ENCODE results near the gene PKMYT1.

The PKMYT1 gene

DNA sequence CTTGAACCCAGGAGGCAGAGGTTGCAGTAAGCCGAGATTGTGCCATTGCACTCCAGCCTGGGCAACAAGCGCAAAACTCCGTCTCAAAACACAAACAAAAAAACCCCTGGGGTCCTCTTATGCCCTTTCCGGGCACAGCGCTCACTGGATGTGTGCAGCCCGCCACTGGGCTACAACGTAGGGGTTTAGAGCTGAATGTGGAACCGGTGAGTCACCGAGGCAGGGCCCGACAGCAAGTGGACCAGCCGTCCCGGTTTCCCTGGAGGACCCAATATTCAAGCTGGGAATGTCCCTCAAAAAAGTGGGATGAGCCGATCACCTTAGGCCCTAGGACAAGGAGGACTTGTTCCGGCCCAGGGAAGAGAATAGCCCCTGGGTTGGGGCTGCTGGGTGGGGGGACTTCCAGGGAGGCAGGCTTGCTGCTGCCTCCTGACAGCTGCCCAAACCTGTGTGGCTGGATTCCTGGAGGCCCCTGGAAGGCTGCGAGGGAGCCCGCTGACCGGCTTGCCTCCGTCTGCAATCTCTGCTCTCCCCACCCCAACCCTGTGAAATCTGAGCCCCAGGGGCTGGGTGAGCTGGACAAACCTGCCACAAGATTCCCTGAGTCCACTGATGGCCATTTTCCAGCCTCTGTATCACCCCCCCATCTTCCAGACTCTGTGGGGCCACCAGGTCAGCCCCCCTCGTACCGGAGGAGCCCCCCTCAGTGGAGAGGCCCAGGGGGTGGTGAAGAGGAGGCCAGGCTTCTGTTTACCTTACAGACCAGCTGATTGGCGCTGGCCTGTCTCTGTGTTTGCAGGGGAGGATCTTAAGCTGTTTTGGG, 29.5 kb upstream of the PKMYT1 start:
- TF ChIP-seq, protein P1, sequence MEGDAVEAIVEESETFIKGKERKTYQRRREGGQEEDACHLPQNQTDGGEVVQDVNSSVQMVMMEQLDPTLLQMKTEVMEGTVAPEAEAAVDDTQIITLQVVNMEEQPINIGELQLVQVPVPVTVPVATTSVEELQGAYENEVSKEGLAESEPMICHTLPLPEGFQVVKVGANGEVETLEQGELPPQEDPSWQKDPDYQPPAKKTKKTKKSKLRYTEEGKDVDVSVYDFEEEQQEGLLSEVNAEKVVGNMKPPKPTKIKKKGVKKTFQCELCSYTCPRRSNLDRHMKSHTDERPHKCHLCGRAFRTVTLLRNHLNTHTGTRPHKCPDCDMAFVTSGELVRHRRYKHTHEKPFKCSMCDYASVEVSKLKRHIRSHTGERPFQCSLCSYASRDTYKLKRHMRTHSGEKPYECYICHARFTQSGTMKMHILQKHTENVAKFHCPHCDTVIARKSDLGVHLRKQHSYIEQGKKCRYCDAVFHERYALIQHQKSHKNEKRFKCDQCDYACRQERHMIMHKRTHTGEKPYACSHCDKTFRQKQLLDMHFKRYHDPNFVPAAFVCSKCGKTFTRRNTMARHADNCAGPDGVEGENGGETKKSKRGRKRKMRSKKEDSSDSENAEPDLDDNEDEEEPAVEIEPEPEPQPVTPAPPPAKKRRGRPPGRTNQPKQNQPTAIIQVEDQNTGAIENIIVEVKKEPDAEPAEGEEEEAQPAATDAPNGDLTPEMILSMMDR (IDR thresholded peaks at IDR 0.05; ENCODE audit: insufficient read depth, low read length, missing control alignments): no peak
- DNase-seq (ENCODE audit: low read depth, low spot score): no peak
- no peak overlapping the region for H3K4me3 ChIP-seq (ENCODE audit: low read depth, low read length)
- ChIA-PET CTCF (interaction anchor here (1.1 to 11.4 kb wide), 2 partner anchors 10 to 21 kb away, joined by 3 to 112 read pairs; no protein-coding TSS in a partner anchor), POLR2A (interaction anchor here (1.4 to 1.6 kb wide), 2 partner anchors 10 to 13 kb away, joined by 7 read pairs; partner anchors contain the start of genes HCFC1R1 and TNFRSF12A)

DNA sequence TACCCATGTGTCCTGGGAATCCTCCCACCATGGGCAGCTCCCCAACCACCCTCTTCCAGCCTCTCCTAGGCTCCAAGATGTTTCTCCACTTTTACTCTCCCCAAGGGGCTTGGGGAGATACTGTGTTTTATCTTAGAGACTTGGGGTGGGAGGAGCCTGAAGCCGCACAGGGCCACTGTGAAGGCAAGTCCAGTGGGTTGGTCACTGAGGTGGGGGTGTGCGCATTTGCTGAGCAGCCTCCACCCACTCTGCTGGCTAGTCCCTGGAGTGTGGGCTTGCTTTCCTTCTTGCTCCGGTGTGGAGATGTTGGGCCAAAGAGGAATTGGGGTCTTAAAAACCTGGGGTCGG, 28.4 kb upstream of the PKMYT1 start:
- ChIA-PET CTCF (interaction anchor here (1.1 to 11.4 kb wide), 2 partner anchors 11 to 22 kb away, joined by 3 to 112 read pairs; partner anchors contain the start of gene TNFRSF12A), POLR2A (interaction anchor here (1.6 kb wide), 1 partner anchor 12 kb away, joined by 6 read pairs; the partner anchor contains the start of gene TNFRSF12A)
- DNase-seq (ENCODE audit: low read depth, low spot score): no peak
- TF ChIP-seq, protein P1 (IDR thresholded peaks at IDR 0.05; ENCODE audit: insufficient read depth, low read length, missing control alignments): no peak
- H3K4me3 ChIP-seq (ENCODE audit: low read depth, low read length): no peak overlapping the region

DNA sequence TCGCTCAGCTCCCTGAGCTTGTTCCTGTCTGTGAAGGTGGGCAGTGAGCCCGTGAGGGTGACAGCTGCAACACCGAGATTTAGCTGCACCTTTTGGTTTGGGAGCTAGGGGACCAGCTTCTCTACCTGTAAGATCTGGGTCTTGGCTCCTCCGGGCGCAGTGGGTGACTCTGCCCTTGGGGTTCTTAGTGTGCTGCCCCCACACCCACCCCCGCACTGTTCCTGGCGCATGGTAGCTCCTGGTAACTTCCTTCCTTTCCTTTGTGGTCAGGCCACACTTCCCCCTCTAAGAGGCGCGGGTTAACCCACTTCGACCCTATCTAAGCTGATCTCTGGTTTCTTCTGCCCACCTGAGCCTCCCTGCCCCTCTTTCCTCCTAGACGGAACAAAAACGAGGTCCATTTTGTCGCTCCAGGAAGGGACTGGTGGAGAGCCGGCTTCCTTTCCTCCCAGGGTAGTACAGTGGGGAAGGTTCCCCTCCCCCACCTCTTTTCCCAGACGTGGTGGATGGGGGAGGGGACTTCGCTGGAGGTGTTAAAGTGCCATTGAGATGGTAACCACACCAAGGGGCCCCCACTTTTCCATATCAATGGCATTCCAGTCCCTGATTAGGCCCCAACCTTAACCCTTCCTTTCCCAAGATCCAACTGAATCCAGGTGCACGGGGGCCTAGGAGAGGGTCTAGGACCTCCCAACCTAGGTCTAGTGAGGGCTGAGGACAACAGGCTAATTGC, 27.9 kb upstream of the PKMYT1 start:
- ChIA-PET CTCF (interaction anchor here (1.1 to 11.4 kb wide), 3 partner anchors 12 to 51 kb away, joined by 3 to 112 read pairs (median 4); partner anchors contain the start of gene TNFRSF12A), POLR2A (interaction anchor here (1.6 kb wide), 1 partner anchor 13 kb away, joined by 6 read pairs; the partner anchor contains the start of gene TNFRSF12A)
- no peak overlapping the region for H3K4me3 ChIP-seq (ENCODE audit: low read depth, low read length)
- TF ChIP-seq, protein P1 (IDR thresholded peaks at IDR 0.05; ENCODE audit: insufficient read depth, low read length, missing control alignments): no peak
- no peak for DNase-seq (ENCODE audit: low read depth, low spot score)

DNA sequence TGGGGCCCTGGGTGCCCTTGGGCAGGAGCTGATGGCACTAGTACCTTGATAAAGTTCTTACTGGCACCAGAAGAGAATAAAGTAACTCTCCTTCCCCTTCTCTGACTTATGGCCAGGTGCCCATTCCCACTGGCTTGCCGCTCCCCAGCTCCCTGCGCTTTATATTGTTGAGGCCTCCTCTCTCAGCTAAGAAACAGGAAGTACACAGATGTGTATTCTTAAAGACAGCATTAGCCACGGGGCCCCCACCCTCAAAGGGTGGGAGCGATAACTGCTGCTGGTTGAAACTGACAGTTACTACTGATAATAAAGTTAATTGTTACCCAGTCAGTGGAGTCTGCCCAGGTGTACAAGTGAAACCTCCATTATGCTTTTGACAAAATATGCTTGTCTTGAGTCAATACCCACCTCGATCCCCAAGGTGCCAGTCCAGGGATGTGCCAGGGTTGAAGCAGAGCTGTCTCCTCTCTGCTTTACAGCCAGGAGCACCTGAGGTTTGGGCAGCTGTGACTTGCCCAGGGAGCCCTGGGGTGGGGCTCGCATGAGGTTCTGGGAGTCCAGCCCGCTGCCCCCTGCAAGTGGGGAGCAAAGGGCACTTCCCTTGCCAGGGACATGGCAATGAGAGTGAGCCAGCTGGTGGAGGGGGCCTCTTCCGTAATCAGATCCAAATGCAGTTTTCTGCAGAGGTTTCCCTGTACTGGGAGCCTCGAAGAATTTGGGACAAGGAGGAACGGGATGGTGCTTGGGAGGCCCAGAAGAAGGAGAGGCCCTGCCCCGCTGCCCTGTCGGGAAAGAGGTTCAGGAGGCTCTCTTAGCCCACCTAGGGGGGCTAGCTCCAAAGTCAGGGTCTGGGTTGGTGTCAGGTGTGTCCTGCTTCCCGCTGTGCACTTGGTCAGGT, 27.1 kb upstream of the PKMYT1 start:
- no peak for DNase-seq (ENCODE audit: low read depth, low spot score)
- ChIA-PET CTCF (interaction anchor here (1.1 to 11.4 kb wide), 3 partner anchors 13 to 51 kb away, joined by 3 to 112 read pairs (median 4); partner anchors contain the start of gene TNFRSF12A), POLR2A (interaction anchor here (1.6 kb wide), 1 partner anchor 13 kb away, joined by 6 read pairs; the partner anchor contains the start of gene TNFRSF12A)
- no peak overlapping the region for H3K4me3 ChIP-seq (ENCODE audit: low read depth, low read length)
- TF ChIP-seq, protein P1 (IDR thresholded peaks at IDR 0.05; ENCODE audit: insufficient read depth, low read length, missing control alignments): no peak

DNA sequence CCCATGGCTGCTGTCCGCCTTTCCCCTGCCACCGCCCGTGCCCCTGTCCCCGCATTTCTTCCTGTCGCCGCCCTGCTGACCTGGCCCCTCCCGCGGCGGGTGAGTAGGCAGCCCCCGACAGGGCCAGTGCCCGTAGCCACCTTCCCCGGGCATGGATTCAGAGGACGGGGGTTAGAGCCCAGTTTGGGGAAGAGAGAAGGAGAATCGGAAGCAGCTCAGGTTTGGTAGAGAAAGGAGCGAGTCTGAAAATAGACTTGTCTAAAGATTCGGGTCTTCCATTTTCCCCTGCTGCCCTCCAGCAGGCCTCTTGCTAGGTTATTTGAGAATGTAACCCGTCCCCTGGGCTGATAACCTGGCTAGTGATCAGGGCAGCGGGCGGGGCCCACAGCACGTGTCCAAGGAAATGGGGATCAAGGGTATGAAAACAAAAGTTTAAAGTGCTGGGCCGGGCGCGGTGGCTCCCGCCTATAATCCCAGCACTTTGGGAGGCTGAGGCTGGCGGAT, 24.6 kb upstream of the PKMYT1 start:
- DNase-seq (ENCODE audit: low read depth, low spot score): no peak
- no peak overlapping the region for H3K4me3 ChIP-seq (ENCODE audit: low read depth, low read length)
- ChIA-PET POLR2A (interaction anchor here (1.6 kb wide), 1 partner anchor 16 kb away, joined by 14 read pairs; the partner anchor contains the start of gene TNFRSF12A), CTCF (interaction anchor here (11.4 kb wide), 1 partner anchor 25 kb away, joined by 112 read pairs; no protein-coding TSS in a partner anchor)
- TF ChIP-seq, protein P1 (IDR thresholded peaks at IDR 0.05; ENCODE audit: insufficient read depth, low read length, missing control alignments): no peak
